Inferior parietal cortex (tissue), 1 donor: ENCODE measurements around the gene HOXD4.

Experiments used
- DNase-seq: peaks from one replicate; pipeline ENCODE4 v3.0.0-alpha.2; 2016; ENCODE audit errors: extremely low spot score

HOXD4 gene

DNA sequence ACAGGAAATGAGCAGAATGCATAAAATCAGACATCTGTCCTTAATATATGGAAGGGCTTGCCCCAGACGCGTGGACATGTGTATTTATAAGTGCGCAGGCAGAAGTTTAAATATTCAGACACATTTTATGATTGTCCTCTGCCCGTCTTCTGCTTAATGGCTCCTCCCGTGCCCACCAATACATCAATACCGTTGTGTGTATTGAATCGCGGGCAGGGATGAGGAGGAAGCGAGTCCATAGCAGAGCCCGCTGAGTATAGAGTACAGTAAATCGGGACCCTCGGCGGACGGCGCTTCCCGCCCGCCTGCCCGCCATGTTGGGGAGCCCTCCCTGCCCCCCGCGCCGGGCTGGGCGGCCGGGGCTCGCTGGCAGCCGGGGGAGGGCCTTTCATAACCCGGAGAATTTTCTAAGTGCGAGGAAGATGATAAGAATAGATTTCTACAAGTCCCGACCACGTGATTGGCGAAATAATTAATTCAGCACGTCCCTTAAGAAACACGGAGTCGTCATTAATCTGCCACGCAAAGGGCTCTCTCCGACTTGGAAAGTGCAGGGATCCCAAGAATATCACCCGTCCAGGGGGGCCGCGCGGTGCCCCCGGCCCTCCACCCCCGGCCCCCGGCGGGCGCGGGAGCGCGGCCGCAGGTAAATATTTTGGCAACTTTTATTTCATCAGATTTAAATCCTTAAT is 5.6 kb downstream of the HOXD4 start, which contains the start of gene HOXD3:
Gene HOXD3 (plus strand): TSS at position 501 of the 692 bp plus-strand sequence. CDS start 11,808 bp downstream, outside the sequence.
- DNase-seq, result no peak

DNA sequence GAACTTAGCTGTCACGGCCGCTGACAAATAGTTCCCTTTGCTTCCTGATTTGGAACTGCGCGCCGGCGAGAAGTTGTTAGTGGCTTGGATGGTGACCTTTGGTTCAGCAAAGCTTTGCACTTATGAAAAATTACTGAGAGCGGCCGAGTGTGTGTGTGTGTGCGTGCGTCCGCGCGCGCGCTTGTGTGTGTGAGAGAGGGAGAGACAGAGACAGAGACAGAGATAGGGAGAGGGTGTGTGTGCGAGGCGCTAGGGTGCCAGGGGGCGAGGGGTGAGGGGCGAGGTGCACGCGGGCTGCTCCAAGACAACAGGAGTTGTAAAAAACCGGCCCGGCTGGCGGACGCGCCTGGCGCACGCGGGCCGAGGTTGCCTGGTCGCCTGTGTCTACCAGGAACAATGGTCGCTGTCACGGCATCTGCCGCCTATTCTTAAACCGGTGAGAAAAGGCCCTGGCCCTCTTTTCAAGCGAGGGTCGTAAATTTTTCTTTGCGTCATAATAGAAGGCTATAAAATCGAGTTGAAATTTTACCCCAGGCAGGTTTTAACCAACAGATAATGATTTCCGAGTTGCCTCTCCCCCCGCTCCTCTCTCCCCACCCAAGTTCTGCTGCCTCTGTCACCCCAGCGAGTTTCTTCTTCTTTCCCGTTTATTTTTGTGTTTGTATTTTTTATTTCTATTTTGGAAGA is 6.3 kb downstream of the HOXD4 start:
- DNase-seq, result no peak

DNA sequence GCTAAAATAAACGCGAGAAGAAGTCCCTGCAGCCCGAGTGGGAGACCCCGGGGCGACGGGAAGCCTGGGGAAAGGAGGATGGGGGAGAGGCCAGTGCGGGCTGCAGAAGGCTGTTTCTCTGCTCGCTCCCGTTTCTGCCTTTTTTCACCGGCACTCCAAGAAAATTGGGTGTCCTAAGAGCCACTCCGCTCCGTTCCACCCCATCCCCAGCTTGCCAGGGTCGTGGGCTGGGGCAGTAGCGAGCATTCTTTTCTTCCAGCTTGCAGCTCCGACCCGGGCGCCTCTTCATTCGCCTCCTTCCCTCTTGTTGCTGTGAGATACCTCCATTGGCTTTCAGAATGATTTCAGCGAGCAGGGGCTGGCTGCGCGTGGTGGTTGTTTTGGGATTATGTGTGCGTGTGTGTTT is 6.8 kb downstream of the HOXD4 start:
- no peak for DNase-seq

DNA sequence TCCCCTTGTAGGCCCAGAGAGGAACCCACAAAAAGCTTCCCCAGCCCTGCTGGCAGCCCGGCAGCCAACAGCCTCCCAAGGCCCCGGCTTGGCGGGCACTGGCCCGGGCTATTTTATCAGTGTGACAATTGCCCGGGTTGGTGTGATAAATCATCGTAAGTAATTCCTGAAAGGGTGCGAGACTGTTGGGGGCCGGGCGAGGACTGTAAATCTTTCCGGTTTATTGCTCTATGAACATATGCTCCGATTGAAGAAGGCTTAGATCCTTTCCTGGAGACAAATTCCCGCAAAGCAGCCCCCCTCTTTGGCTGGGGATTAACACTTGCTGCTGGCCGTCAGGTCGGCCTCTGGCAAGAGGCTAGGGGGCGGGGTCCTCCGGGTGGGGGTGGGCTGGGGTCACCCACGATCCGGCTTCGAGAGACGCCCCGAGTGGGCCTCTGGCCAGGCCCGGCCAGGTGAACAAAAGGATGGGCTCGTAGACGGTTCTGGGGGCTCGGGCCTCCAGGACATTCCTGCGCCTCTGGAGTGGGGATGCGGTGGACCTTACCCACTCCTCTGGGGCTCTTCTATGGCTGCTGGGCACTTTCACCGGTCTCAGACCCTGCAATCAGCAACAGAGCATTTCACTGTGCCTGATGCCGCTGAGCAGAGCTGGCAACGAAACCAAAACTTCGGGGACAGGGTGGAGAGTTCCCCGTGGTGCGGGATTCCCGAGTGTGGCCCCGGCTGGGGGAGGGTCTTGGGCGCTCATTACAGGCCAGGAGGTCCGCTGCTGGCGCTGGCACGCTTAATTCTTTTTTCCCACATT is 7.7 kb downstream of the HOXD4 start:
- DNase-seq, result no peak

DNA sequence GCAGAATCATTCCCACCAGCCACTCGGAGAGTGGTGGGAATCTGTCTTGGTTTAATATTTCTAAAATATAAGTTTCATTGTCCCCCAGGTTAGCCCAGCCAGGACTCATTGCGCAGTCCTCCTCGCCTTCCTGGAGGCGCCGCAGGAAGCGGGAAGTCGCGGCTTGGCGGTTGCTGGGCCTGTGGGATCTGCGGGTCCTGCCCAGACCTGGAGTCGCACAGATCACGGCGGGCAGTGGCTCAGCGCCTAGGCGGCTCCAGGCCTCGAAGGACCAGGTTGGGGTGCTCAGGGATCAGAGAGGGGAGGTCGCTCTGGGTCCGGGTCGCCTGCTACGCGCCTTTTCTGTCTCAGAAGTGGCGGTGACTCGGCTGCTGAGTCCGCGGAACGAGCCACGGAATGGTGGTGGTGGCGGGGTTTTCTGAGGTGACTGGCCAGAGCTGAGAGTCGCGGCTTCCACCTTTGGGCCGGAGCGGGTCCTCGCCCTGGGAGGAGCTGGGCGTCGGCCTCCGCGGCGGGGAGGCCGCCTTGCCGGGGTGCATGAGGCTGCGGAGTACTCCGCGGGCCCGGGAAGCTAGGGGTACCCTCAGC is 8.4 kb downstream of the HOXD4 start:
- DNase-seq, result no peak

DNA sequence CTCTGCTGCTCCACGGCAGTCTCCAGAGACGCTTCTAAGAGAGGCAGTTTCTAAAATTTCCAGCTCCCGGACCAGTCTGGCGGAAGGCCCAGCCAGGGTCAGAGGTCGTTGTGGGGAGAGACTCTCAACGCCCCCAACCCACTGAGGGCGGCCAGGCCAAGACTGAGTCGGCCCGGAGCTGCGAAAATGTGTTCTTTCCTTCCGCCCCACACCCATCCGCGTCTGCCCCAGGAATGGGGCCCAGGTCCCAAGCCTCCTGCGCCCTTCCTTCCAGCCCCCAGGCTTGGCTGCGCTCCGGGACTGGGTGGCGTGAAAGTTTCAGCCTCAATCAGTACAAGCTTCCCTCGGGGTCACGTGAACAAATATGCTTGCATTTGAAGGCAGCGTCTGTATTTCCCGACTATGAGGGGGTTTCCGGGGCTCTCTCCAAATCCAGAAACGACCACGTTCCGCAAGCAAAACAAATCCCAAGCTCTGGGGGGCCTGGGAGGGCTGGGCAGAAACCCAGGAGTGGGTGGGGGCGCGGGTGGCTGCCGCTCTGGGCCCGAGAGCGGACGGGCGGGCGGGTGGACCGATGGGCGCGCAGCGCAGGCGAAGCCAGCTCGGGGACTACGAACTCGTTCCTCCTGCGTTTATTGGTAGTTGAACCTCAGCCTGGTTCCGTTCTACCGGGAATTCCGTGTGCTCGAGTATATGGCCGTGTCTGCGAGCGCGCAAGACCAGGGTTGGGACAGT is 9.1 kb downstream of the HOXD4 start:
- no peak for DNase-seq

DNA sequence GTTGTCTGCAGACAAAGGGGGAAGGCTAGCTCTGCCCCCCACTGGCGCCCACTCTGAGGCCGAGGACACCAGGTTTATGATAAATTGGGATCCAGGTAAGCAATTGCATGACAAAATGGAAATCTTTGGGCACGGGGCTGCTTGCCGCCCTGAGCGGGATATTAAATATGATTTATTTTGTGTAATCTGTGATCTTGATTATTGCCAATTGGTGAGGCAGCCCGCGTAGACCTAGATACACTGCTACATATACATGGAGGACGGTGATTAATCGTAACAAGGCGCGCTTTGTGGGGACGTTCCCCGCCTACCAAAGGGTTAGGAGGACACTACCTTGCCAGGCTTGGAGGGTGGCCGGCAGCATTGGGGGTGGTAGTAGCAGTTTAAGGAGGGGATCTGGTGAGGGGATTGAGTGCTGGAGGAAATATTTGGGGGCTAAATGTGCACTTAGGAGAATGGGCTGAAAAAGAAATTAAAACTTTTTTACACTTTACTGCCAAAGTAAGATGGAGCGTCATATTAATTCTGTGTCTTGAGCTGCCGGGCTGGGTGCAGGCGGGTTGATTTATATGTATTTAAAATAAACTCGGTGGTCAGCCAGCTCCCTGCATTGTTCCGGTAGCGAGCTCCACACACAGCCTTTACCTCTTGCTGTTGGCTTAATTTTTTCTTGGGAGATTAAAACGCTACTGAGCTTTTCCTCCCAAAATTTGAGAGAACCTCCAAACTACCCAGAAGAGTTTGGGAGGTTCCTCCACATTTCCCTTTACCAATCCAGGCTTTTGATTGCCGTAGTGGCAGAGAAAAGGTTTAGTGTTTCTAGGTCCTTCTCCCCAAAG is 9.9 kb downstream of the HOXD4 start:
- no peak for DNase-seq

DNA sequence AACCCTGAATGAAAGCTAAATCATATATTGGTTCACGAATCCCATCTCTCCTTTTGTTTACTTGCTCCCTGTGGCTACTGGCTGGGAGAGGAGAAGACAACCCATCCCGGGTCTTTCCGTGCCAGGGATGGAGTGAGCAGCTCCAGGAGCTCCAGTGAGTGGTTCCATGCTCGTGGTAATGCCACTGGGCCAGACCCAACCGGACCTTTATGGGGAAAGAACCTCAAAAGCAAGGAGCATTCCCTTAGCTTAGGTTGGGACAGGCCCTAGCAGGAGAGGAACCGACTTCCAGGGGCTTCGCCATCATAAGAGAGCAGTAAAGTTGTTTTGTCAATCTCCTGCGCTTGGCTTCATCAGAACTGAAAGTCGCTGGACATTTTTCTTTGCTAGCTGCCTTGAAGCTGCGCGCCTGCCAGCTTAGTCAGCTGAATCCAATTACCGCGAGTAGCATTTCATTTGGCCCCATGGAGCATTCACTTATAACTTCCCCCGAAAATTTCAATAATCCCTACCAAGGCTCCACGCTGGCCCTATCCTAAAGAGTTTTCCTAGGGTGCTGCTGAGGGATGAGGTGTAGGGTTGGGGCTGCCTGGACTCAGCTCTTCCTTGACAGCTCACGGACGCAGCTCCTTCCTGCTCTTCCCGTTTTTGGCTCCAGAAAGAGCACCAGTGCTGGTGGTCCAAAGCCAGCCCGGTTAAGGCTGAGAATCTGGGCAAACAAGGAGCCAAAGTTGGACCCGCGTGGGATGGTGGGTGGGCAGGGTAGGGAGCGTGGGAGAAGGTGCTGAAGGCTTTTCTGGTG is 10.7 kb downstream of the HOXD4 start:
- no peak for DNase-seq

DNA sequence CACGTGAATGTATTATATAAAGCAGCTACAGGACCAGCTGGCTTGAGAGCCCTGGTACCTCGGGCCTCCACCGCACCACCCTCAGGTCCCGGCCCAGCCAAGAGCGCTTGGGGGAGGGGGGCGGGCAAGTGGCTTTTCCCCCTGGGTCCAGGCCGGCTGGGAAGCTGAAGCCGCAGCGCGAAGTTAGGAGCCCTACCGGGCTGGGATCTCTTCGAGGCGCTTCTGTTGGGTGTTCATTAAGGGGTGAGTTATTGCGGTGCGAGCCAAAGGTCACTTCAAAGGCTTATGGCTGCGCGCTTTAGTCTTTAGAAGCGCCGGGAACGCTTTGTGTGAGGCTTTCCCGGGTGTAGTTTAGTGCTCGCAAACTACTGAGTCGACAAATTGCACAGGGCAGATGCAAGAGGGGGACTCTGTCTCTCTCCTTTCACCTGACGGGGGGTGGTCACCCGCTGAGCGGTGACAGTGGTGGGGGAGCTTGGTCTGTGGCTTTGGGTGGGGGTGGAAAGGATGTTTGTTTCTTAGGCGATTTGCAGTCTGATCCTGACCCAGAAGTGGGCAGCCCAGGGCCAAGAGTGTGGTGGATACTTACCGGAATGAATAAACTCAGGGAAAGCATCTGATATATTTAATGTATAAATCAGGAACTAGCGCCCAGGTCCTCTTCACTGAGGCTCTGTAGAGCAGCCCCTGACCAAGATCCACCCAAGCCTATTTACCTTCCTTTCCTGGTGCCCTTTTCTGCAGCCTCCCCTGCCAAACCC is 11.7 kb downstream of the HOXD4 start:
- no peak for DNase-seq

DNA sequence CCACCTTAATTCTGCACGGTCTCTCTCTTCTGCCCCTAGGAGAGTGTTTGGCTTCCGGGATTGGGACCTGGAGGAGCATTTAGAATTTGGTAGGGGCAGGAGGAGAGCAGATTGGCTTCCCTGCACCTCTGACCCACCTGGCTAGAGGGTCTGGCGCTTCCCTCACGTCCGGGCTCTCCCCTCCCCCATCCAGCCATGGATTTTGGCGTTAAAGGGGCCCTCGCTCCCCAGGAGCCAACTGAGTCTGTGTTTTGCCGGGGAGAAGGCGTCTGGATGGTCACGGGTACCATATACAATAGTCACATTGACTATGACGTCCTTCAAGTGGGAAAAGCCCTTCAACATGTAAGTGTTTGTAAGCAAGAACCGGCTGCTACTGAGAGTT is 12.3 kb downstream of the HOXD4 start:
- no peak for DNase-seq

DNA sequence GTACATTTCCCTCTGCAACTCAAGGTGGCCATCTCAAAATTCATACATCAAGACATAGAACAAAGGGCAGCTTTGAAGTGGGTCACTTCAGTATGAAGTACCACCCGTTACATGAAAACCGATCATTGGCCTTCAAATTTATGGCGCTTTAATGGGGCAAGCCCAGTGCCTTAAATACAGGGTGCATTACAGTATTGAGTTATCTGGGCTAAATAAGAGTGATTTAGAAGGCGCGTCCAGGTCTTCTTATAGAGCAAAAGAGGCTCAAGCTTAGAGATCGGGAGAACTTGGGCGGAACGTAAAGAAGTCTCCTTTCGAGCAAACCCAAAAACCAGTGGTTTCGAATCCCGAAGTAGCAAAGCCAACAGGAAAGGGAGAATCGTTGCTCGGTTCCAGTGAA is 12.9 kb downstream of the HOXD4 start:
- no peak for DNase-seq

DNA sequence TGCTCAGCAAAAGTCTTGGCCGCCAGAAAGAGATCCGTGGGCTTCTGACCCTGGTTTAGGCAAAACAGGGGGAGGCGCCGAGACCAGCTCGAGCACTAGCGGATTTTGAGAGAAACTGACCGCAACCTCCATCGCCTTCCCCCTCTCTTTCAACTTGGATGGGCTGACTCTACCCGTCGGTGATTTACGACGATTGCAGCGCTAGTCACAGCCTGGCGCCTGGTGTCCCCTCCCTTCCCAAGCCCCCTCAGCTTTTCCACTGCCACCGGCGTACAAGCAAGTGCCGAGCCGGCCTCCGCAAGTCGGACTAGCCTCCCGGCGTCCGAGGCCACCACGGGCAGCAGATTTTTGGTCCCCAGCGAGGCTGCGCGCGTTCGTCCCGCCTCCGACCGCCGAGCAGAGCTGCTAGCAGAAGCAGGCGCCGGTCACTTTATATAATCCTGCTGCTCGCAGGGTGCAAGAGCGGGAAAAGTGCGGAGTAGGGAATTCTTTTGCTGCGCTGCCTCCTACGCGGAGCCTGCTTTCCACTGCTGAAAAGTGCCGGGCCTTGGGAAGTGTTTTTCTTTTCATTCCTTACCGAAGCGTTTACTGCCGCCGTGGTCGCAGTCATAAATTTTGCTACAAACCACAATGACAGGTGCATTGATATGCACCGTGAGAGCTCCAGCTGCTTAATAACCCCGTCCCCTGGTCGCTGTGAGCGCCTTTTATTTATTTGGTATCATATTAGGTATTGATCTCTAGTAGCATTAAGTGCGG is 13.4 kb downstream of the HOXD4 start:
- no peak for DNase-seq

DNA sequence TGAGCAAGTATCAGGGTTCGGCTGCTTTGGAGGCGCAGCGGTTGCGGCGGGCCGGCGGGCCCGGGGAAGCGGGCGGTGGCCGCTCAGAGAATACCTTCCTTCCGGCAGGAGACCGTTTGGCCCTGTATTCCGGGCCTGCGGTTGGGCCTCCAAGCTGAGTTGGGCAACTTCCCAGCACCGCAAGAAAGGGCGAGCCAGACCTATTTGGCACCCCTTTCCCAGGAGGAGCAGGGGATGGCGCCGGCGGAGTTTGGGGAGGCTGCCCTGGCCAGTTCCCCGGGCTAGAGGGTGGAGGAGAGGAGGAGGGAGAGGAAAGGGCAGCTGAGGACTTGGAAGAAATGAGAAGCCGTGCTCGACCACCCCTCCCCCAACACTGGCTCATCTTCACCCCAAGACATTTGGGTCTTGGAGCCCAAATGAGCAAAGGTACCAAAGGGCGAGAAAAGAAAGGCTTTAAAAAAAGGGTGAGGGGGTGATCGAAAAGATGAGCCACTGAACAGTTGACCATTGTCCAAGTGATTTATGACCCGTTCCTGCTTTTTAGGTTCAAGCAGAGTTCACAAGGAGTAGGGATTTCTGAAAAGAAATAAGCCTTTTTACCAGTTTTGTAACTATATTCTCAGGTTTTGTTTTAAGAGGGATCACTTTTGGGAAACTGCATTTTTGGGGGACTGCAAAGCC is 14.2 kb downstream of the HOXD4 start:
- DNase-seq, result no peak

DNA sequence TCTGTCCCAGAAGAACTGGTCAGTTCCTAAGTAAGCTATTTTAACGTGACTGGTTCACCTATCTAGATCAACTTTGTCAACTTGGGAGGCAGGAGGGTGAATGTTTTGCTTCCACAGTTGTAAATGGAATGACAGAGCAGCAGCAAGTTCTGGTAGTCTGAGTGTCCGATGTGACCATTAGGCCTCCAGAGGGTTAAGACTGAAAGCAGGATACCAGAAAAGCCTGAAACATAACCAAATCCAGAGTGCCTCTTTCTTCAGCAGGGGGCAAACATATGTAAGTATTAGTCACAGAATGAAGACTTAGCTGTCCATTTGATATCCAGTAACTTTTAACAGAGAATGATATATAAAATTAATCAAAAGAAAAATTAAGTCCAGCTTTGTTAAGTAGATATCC is 14.9 kb downstream of the HOXD4 start:
- no peak for DNase-seq

DNA sequence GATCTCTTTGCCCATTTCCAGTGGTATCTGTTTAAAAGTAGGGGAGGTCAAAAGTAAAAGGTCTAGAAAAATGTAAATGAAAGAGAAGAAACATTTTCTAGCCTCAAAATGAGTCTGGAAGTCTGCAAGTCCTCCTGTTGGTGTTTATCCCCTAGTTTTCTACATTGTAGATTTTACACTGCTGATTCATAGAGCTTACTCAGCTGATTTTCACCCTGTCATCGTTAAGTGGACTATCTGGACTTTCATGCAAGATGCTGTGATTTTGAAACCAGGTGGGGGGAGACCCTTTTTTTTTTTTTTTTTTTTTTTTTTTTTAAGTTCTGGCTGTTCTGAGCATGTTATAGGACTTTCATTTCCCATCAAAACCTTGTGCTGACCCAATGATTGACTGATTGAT is 16.0 kb downstream of the HOXD4 start:
- DNase-seq, result no peak

DNA sequence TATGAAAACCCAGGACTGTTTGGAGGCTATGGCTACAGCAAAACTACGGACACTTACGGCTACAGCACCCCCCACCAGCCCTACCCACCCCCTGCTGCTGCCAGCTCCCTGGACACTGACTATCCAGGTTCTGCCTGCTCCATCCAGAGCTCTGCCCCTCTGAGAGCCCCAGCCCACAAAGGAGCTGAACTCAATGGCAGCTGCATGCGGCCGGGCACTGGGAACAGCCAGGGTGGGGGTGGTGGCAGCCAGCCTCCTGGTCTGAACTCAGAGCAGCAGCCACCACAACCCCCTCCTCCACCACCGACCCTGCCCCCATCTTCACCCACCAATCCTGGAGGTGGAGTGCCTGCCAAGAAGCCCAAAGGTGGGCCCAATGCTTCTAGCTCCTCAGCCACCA is 17.8 kb downstream of the HOXD4 start:
- DNase-seq, result no peak

DNA sequence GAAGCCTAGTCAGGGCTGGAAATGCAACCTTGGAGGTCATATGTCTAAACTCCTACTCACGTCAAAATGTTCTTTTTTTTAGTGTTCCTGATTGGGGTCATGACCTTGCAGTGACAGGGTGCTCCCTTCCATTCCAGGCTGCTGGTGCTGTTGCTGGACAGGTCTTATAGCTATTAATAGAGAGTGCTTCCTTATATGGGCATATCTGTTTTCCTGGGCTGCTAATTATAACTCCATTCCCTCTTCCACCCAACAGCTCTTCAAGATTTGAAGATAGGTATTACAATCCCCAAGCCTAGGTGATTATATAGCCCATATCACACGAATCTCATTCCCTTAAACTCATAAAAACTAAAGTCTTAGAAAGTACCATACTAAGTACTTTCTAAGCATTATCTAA is 18.4 kb downstream of the HOXD4 start:
- no peak for DNase-seq
